ENCODE results near the gene IRX2. TPM values are rescaled to one million over a fixed set of nuclear protein-coding genes. Genes with fewer than 3 reads are reported as not detected.

IRX2 gene
- polyA plus RNA-seq, 1 donor from 2014 or later: 0.95 TPM

GRCh38 chr5:2750758-2751464, 566 bp downstream of the IRX2 start:
- Histone ChIP-seq H3K4me2 (ENCODE audit: low read length) (no peak overlapping the region), H4K20me1 (ENCODE audit: insufficient read depth) (no peaks in the 10 kb centered on the region), H2AFZ (ENCODE audit: low read depth, low read length) (no peak overlapping the region), H3K27ac (ENCODE audit: low read length) (no peak overlapping the region), H3K9ac (ENCODE audit: low read length) (peak overlapping the region; percentile 12), H3F3A (ENCODE audit: insufficient read depth, low read length, poor library complexity, severe bottlenecking) (no peaks in the 10 kb centered on the region), H3K27me3 (ENCODE audit: insufficient read depth, low read depth, low read length) (peaks cover 68% of the 10 kb centered on the region), H3K4me3 (ENCODE audit: low read length) (peak overlapping the region; percentile 64), H3K9me3 (ENCODE audit: low read length) (peaks cover 3% of the 10 kb centered on the region), H3K36me3 (ENCODE audit: insufficient read depth, low read length) (no peaks in the 10 kb centered on the region), H3K79me2 (replicated peaks; ENCODE audit: insufficient read depth, low read length) (no peaks in the 10 kb centered on the region), H3K9me2 (ENCODE audit: insufficient read depth, low read length) (no peaks in the 10 kb centered on the region)
- TF ChIP-seq REST (IDR thresholded peaks at IDR 0.05; ENCODE audit: borderline replicate concordance) (no peak), RAD21 (conservative IDR thresholded peaks at IDR 0.05) (peak; percentile 14)

GRCh38 chr5:2750026-2750757, 1.3 kb downstream of the IRX2 start:
- TF ChIP-seq REST (IDR thresholded peaks at IDR 0.05; ENCODE audit: borderline replicate concordance) (no peak), MXI1 (conservative IDR thresholded peaks at IDR 0.05; ENCODE audit: poor library complexity, severe bottlenecking) (no peak), EP300 (conservative IDR thresholded peaks at IDR 0.05; ENCODE audit: poor library complexity, severe bottlenecking) (no peak), SMC3 (conservative IDR thresholded peaks at IDR 0.05; ENCODE audit: poor library complexity) (no peak), CTCF (IDR thresholded peaks at IDR 0.05; ENCODE audit: poor library complexity, severe bottlenecking) (no peak), EZH2 (IDR thresholded peaks at IDR 0.05; ENCODE audit: borderline replicate concordance, insufficient read depth, low read length, poor library complexity, severe bottlenecking) (no peak), TAF1 (IDR thresholded peaks at IDR 0.05; ENCODE audit: low read depth) (no peak), RAD21 (conservative IDR thresholded peaks at IDR 0.05) (no peak), POLR2AphosphoS5 (IDR thresholded peaks at IDR 0.05) (no peak)
- Histone ChIP-seq H3K36me3 (ENCODE audit: insufficient read depth, low read length) (no peaks in the 10 kb centered on the region), H4K20me1 (ENCODE audit: insufficient read depth) (no peaks in the 10 kb centered on the region), H3K79me2 (replicated peaks; ENCODE audit: insufficient read depth, low read length) (no peaks in the 10 kb centered on the region), H3K27ac (ENCODE audit: low read length) (no peak overlapping the region), H2AFZ (ENCODE audit: low read depth, low read length) (no peak overlapping the region), H3K9ac (ENCODE audit: low read length) (peak overlapping the region; percentile 12), H3K9me2 (ENCODE audit: insufficient read depth, low read length) (no peaks in the 10 kb centered on the region), H3F3A (ENCODE audit: insufficient read depth, low read length, poor library complexity, severe bottlenecking) (no peaks in the 10 kb centered on the region), H3K4me3 (ENCODE audit: low read length) (peak overlapping the region; percentile 64), H3K27me3 (ENCODE audit: insufficient read depth, low read depth, low read length) (peaks cover 61% of the 10 kb centered on the region), H3K4me2 (ENCODE audit: low read length) (no peak overlapping the region), H3K9me3 (ENCODE audit: low read length) (peaks cover 3% of the 10 kb centered on the region)

All from neural cell (in vitro differentiated cells).